HepG2 (cell line): ENCODE measurements around the gene SEC14L1. TPM values are rescaled to one million over a fixed set of nuclear protein-coding genes. Genes with fewer than 3 reads are reported as not detected.

Experiments
- FOSL1 ChIP-seq: sonication (generic); formaldehyde crosslinking; IDR thresholded peaks from 2 replicates; pipeline ENCODE4 v1.9.0; 2021; ENCODE audit warnings: missing genetic modification reagents, borderline replicate concordance
- HBP1 ChIP-seq: IDR thresholded peaks from 2 replicates; pipeline ENCODE4 v1.6.1; 2016; ENCODE audit warnings: low read depth, control low read depth
- HMGXB4 ChIP-seq, 2 experiments: sonication (generic) in 1 of 2; formaldehyde crosslinking in 1 of 2; IDR thresholded peaks; 2 replicates each; pipeline versions ENCODE4 v1.4.0 to v1.6.1; 2018 to 2020; ENCODE audit warnings: missing genetic modification reagents in 2 of 2, borderline replicate concordance in 1 of 2, low read depth in 1 of 2, mild to moderate bottlenecking in 1 of 2, missing biosample characterization in 1 of 2
- NFYB ChIP-seq: sonication (generic); formaldehyde crosslinking; IDR thresholded peaks from 2 replicates; pipeline ENCODE4 v1.4.0; 2020; ENCODE audit warnings: missing genetic modification reagents
- SMAD9 ChIP-seq: sonication (generic); formaldehyde crosslinking; IDR thresholded peaks from 2 replicates; pipeline ENCODE4 v1.5.1; 2020; ENCODE audit warnings: mild to moderate bottlenecking, missing genetic modification reagents
- SRF ChIP-seq: IDR thresholded peaks from 2 replicates; pipeline ENCODE4 v1.6.1; 2011; ENCODE audit warnings: mild to moderate bottlenecking, low read depth, low read length, moderate library complexity
- TRAFD1 ChIP-seq: sonication (generic); formaldehyde crosslinking; IDR thresholded peaks from 2 replicates; pipeline ENCODE4 v1.5.1; 2020; ENCODE audit warnings: missing genetic modification reagents, mild to moderate bottlenecking, borderline replicate concordance
- ZBTB26 ChIP-seq: IDR thresholded peaks from 2 replicates; pipeline ENCODE4 v1.6.1; 2016; ENCODE audit warnings: missing compliant biosample characterization, missing genetic modification reagents, borderline replicate concordance
- ZBTB40 ChIP-seq, 2 experiments: fragments of 450-650 bp in 1 of 2; sonication (generic) in 1 of 2; formaldehyde crosslinking in 1 of 2; IDR thresholded peaks; 2 replicates each; pipeline versions ENCODE4 v1.6.1 to v1.8.0; 2016 to 2022; ENCODE audit warnings: antibody characterized with exemption in 1 of 2, mild to moderate bottlenecking in 1 of 2, missing genetic modification reagents in 1 of 2
- ZNF251 ChIP-seq: sonication (generic); formaldehyde crosslinking; IDR thresholded peaks from 2 replicates; pipeline ENCODE4 v1.9.0; 2021; ENCODE audit warnings: mild to moderate bottlenecking, missing genetic modification reagents
- ZNF296 ChIP-seq: sonication (generic); formaldehyde crosslinking; conservative IDR thresholded peaks from 2 replicates; pipeline ENCODE4 v1.5.0; 2020; ENCODE audit warnings: mild to moderate bottlenecking, missing genetic modification reagents
- polyA plus RNA-seq, 8 experiments: library from polyadenylated mRNA; depleted of rRNA in 3 of 8; stranded (reverse) in 7 of 8; unstranded in 1 of 8; fragments of >200 nt; fragmentation: Illumina TruSeq in 4 of 8; extraction: Trizol in 4 of 8; gene quantifications; 2 replicates each; pipeline versions ENCODE4 v1.2.1 to v1.2.3, GENCODE V29; 2011 to 2016; ENCODE audit warnings: low read depth in 4 of 8, missing spikeins in 1 of 8, mixed read lengths in 1 of 8; ENCODE audit not compliant: insufficient read depth in 1 of 8
- total RNA-seq, 5 experiments: library from RNA; depleted of rRNA; stranded (reverse); fragments of >200 nt; fragmentation: Illumina TruSeq; extraction: Trizol; gene quantifications; 2 replicates each; pipeline ENCODE4 v1.2.3, GENCODE V29; 2016; ENCODE audit warnings: low read depth in 1 of 5

SEC14L1 gene
- total and polyA plus RNA-seq, 2 of the 13 experiments (the other 11 are each of a cell fraction or from before 2014, with no cell fraction given) = 26.3 to 43.9 TPM

- no peak for TF ChIP-seq NFYB (CRISPR knock-in tag)
- no peak for TF ChIP-seq SMAD9 (CRISPR knock-in tag)
- no peak for TF ChIP-seq ZNF251 (CRISPR knock-in tag)
- TF ChIP-seq HMGXB4 (CRISPR knock-in tag; IDR thresholded peaks at IDR 0.05; ENCODE audit: borderline replicate concordance in 1 of 2, low read depth in 1 of 2) = no peak
- TF ChIP-seq ZBTB26 (CRISPR knock-in tag) = no peak
- no peak for TF ChIP-seq ZBTB40 (IDR thresholded peaks at IDR 0.05)
- no peak for TF ChIP-seq ZBTB40 (CRISPR knock-in tag; IDR thresholded peaks at IDR 0.05)
- TF ChIP-seq TRAFD1 (CRISPR knock-in tag) = no peak
- TF ChIP-seq ZNF296 = no peak
- no peak; the same call in 1 of the 2 replicates for TF ChIP-seq HBP1 (CRISPR knock-in tag)
- no peak for TF ChIP-seq FOSL1 (CRISPR knock-in tag)
- TF ChIP-seq SRF = no peak
These were observed 39.0 kb upstream of the SEC14L1 start (continued) for GRCh38 chr17:77101521-77102410.
